NCI-H2029 treated with DMSO at 0.1 percent for 48 hours (cell line): ENCODE measurements around the gene TRIM39.
A peak's percentile ranks its signal among the peaks of the same experiment; 100 is the strongest.

Experiments
- DNase-seq: peaks from one replicate; lab custom pipeline; 2025; lab: John Stamatoyannopoulos, UW

TRIM39 gene

GRCh38 chr6:30327232-30327746, 562 bp downstream of the TRIM39 start:
- peak; percentile 26 for DNase-seq

- no peak for DNase-seq
These were observed 1.7 kb downstream of the TRIM39 start for GRCh38 chr6:30328397-30328796.

GRCh38 chr6:30329331-30329730, 2.6 kb downstream of the TRIM39 start:
- no peak for DNase-seq

- no peak for DNase-seq
These were observed 5.3 kb downstream of the TRIM39 start for GRCh38 chr6:30331981-30332380.

- no peak for DNase-seq
These were observed 7.5 kb downstream of the TRIM39 start for GRCh38 chr6:30334075-30334783.

- DNase-seq = no peak
These were observed 13.9 kb downstream of the TRIM39 start for GRCh38 chr6:30340589-30341054.

- no peak for DNase-seq
These were observed 14.5 kb downstream of the TRIM39 start for GRCh38 chr6:30341218-30341617.

GRCh38 chr6:30341728-30342127, 15.0 kb downstream of the TRIM39 start:
- no peak for DNase-seq

- no peak for DNase-seq
These were observed 17.6 kb downstream of the TRIM39 start for GRCh38 chr6:30344191-30344867.

- peak; percentile 59 for DNase-seq
These were observed 18.3 kb downstream of the TRIM39 start, which contains the start of gene RPP21 for GRCh38 chr6:30344868-30345671. TSS of gene RPP21 (plus strand) at chr6:30345156. CDS start at chr6:30345172, 16 bp downstream.

GRCh38 chr6:30345852-30346251, 19.1 kb downstream of the TRIM39 start:
- DNase-seq = no peak

GRCh38 chr6:30348957-30349356, 22.2 kb downstream of the TRIM39 start:
- DNase-seq = no peak

GRCh38 chr6:30349421-30350177, 22.9 kb downstream of the TRIM39 start:
- DNase-seq = no peak

GRCh38 chr6:30350524-30350923, 23.8 kb downstream of the TRIM39 start:
- no peak for DNase-seq

GRCh38 chr6:30352550-30352949, 25.8 kb downstream of the TRIM39 start:
- no peak for DNase-seq

GRCh38 chr6:30355281-30355680, 28.6 kb downstream of the TRIM39 start:
- no peak for DNase-seq

- no peak for DNase-seq
These were observed 29.8 kb downstream of the TRIM39 start for GRCh38 chr6:30356536-30356935.

GRCh38 chr6:30357678-30358540, 31.2 kb downstream of the TRIM39 start:
- peak; percentile 29 for DNase-seq

- DNase-seq = no peak
These were observed 32.5 kb downstream of the TRIM39 start for GRCh38 chr6:30359276-30359675.

GRCh38 chr6:30360139-30360538, 33.4 kb downstream of the TRIM39 start:
- no peak for DNase-seq

GRCh38 chr6:30361661-30362060, 34.9 kb downstream of the TRIM39 start:
- DNase-seq = no peak
